Activated naive CD8-positive, alpha-beta T cell treated with anti-CD3 and anti-CD28 coated beads, Interleukin-2, amount 10 ng/mL, durations not matched to agents 7 days and 5 days (primary cell): ENCODE data around the gene KIF13A. TPM values are rescaled to one million over a fixed set of nuclear protein-coding genes. Genes with fewer than 3 reads are reported as not detected.
"Not testable (repeated sequence)": the region's sequence is repeated elsewhere in the genome, so short reads cannot be mapped to it uniquely, and the experiment has no call there.

Source experiments
- ATAC-seq: fragments of 150-1000 bp; cut with Tn5 transposase; one replicate; pipeline ENCODE4 v1.10.0; 2021; ENCODE audit warnings: low read depth, moderate library complexity
- POLR2A ChIA-PET: fragments of 350-600 bp; sonication (Branson Sonifier 250); formaldehyde crosslinking; loops from one replicate; lab custom pipeline; 2021; ENCODE audit warnings: antibody characterized with exemption; lab: Charles Lee
- DNase-seq: peaks from one replicate; pipeline ENCODE4 v3.0.0; 2021
- H3K27ac Mint-ChIP-seq: one replicate; pipeline ENCODE4 v1.8.0; 2022; ENCODE audit warnings: mild to moderate bottlenecking, mixed read lengths
- H3K27me3 Mint-ChIP-seq: one replicate; pipeline ENCODE4 v1.8.0; 2022; ENCODE audit warnings: mild to moderate bottlenecking, moderate library complexity, mixed read lengths
- H3K36me3 Mint-ChIP-seq: one replicate; pipeline ENCODE4 v1.8.0; 2021; ENCODE audit warnings: mild to moderate bottlenecking, mixed read lengths
- H3K4me1 Mint-ChIP-seq: one replicate; pipeline ENCODE4 v1.8.0; 2021; ENCODE audit warnings: mixed read lengths
- H3K4me3 Mint-ChIP-seq: one replicate; pipeline ENCODE4 v1.8.0; 2022; ENCODE audit warnings: mild to moderate bottlenecking, moderate library complexity, mixed read lengths
- H3K9me3 Mint-ChIP-seq: one replicate; pipeline ENCODE4 v1.8.0; 2021; ENCODE audit warnings: mixed read lengths
- total RNA-seq, 2 experiments: library from RNA; stranded (reverse); gene quantifications; one replicate each; pipeline ENCODE4 v1.2.3, GENCODE V29; 2021

KIF13A gene
- total RNA-seq, 2 experiments from 2014 or later: 0.30 to 0.54 TPM

- H3K4me3 Mint-ChIP-seq: no peak overlapping the region
- H3K9me3 Mint-ChIP-seq: no peaks in the 10 kb centered on the region
- no peaks in the 10 kb centered on the region for H3K36me3 Mint-ChIP-seq
- no peaks in the 10 kb centered on the region for H3K4me1 Mint-ChIP-seq
- no peak overlapping the region for H3K27ac Mint-ChIP-seq
- no peak for DNase-seq
- peaks cover 24% of the 10 kb centered on the region for H3K27me3 Mint-ChIP-seq
- no peak for ATAC-seq
- POLR2A ChIA-PET: no interaction called here
Observed at GRCh38 chr6:17839513-17840223, 147.8 kb downstream of the KIF13A start.

- POLR2A ChIA-PET: no interaction called here
- ATAC-seq: no peak
Observed at GRCh38 chr6:17836293-17836692, 151.1 kb downstream of the KIF13A start.

GRCh38 chr6:17835784-17836183 lies 151.7 kb downstream of the KIF13A start:
- Mint-ChIP-seq H3K4me3 (no peak overlapping the region), H3K9me3 (no peaks in the 10 kb centered on the region), H3K27ac (no peak overlapping the region), H3K27me3 (peaks cover 14% of the 10 kb centered on the region), H3K36me3 (no peaks in the 10 kb centered on the region), H3K4me1 (no peaks in the 10 kb centered on the region)
- no peak for DNase-seq
- POLR2A ChIA-PET: no interaction called here
- no peak for ATAC-seq

More at GRCh38 chr6:17836293-17836692, 151.1 kb downstream of the KIF13A start:
- DNase-seq: no peak
- Mint-ChIP-seq H3K36me3 (no peaks in the 10 kb centered on the region), H3K9me3 (no peaks in the 10 kb centered on the region), H3K4me3 (no peak overlapping the region), H3K27ac (no peak overlapping the region), H3K4me1 (no peaks in the 10 kb centered on the region), H3K27me3 (peaks cover 14% of the 10 kb centered on the region)

GRCh38 chr6:17831135-17831534 lies 156.3 kb downstream of the KIF13A start:
- no peaks in the 10 kb centered on the region for H3K36me3 Mint-ChIP-seq
- DNase-seq (no peak), ATAC-seq (no peak)
- H3K27ac Mint-ChIP-seq: no peak overlapping the region
- POLR2A ChIA-PET: interaction anchor here (0.6 kb wide), 1 partner anchor 202 kb away, joined by 4 read pairs; no protein-coding TSS in a partner anchor
- peaks cover 9% of the 10 kb centered on the region for H3K27me3 Mint-ChIP-seq
- no peaks in the 10 kb centered on the region for H3K9me3 Mint-ChIP-seq
- no peaks in the 10 kb centered on the region for H3K4me1 Mint-ChIP-seq
- no peak overlapping the region for H3K4me3 Mint-ChIP-seq

GRCh38 chr6:17829905-17830304 lies 157.5 kb downstream of the KIF13A start:
- Mint-ChIP-seq H3K36me3 (no peaks in the 10 kb centered on the region), H3K9me3 (no peaks in the 10 kb centered on the region)
- POLR2A ChIA-PET: no interaction called here

GRCh38 chr6:17828149-17828548 lies 159.3 kb downstream of the KIF13A start:
- no peaks in the 10 kb centered on the region for H3K9me3 Mint-ChIP-seq
- POLR2A ChIA-PET: interaction anchor here (0.6 kb wide), 1 partner anchor 314 kb away, joined by 3 read pairs; no protein-coding TSS in a partner anchor
- no peak overlapping the region for H3K27ac Mint-ChIP-seq
- no peak for ATAC-seq
- H3K27me3 Mint-ChIP-seq: peaks cover 11% of the 10 kb centered on the region
- DNase-seq: no peak
- H3K36me3 Mint-ChIP-seq: no peaks in the 10 kb centered on the region
- no peak overlapping the region for H3K4me3 Mint-ChIP-seq
- no peaks in the 10 kb centered on the region for H3K4me1 Mint-ChIP-seq

More at GRCh38 chr6:17829905-17830304, 157.5 kb downstream of the KIF13A start:
- ATAC-seq: no peak
- Mint-ChIP-seq H3K27ac (no peak overlapping the region), H3K4me1 (no peaks in the 10 kb centered on the region), H3K4me3 (no peak overlapping the region), H3K27me3 (peaks cover 9% of the 10 kb centered on the region)
- no peak for DNase-seq

- no peak overlapping the region for H3K4me3 Mint-ChIP-seq
- no peak overlapping the region for H3K27ac Mint-ChIP-seq
- DNase-seq: no peak
- ATAC-seq: no peak
- POLR2A ChIA-PET: no interaction called here
- H3K9me3 Mint-ChIP-seq: no peaks in the 10 kb centered on the region
- H3K36me3 Mint-ChIP-seq: no peaks in the 10 kb centered on the region
- H3K27me3 Mint-ChIP-seq: peaks cover 5% of the 10 kb centered on the region
- H3K4me1 Mint-ChIP-seq: no peaks in the 10 kb centered on the region
Observed at GRCh38 chr6:17826301-17826700, 161.1 kb downstream of the KIF13A start.

- POLR2A ChIA-PET: no interaction called here
- no peaks in the 10 kb centered on the region for H3K4me1 Mint-ChIP-seq
- H3K36me3 Mint-ChIP-seq: no peaks in the 10 kb centered on the region
- peaks cover 4% of the 10 kb centered on the region for H3K27me3 Mint-ChIP-seq
- H3K9me3 Mint-ChIP-seq: no peaks in the 10 kb centered on the region
- DNase-seq (no peak), ATAC-seq (no peak)
- H3K4me3 Mint-ChIP-seq: no peak overlapping the region
- H3K27ac Mint-ChIP-seq: no peak overlapping the region
Observed at GRCh38 chr6:17820055-17820454, 167.4 kb downstream of the KIF13A start.

GRCh38 chr6:17817763-17818162 lies 169.7 kb downstream of the KIF13A start:
- Mint-ChIP-seq H3K27me3 (peaks cover 2% of the 10 kb centered on the region), H3K27ac (no peak overlapping the region), H3K9me3 (no peaks in the 10 kb centered on the region), H3K36me3 (no peaks in the 10 kb centered on the region), H3K4me1 (no peaks in the 10 kb centered on the region), H3K4me3 (no peak overlapping the region)
- DNase-seq: no peak
- POLR2A ChIA-PET: interaction anchor here (0.7 kb wide), 1 partner anchor 244 kb away, joined by 3 read pairs; no protein-coding TSS in a partner anchor
- ATAC-seq: no peak

GRCh38 chr6:17816921-17817611 lies 170.4 kb downstream of the KIF13A start:
- ATAC-seq: no peak
- no peaks in the 10 kb centered on the region for H3K4me1 Mint-ChIP-seq
- POLR2A ChIA-PET: no interaction called here
- no peaks in the 10 kb centered on the region for H3K36me3 Mint-ChIP-seq
- peaks cover 2% of the 10 kb centered on the region for H3K27me3 Mint-ChIP-seq
- no peaks in the 10 kb centered on the region for H3K9me3 Mint-ChIP-seq
- no peak overlapping the region for H3K27ac Mint-ChIP-seq
- no peak overlapping the region for H3K4me3 Mint-ChIP-seq
- DNase-seq: no peak

GRCh38 chr6:17813542-17813941 lies 173.9 kb downstream of the KIF13A start:
- Mint-ChIP-seq H3K36me3 (no peaks in the 10 kb centered on the region), H3K27me3 (peaks cover 15% of the 10 kb centered on the region), H3K4me1 (no peaks in the 10 kb centered on the region), H3K9me3 (no peaks in the 10 kb centered on the region), H3K4me3 (no peak overlapping the region), H3K27ac (no peak overlapping the region)
- DNase-seq (no peak), ATAC-seq (no peak)
- POLR2A ChIA-PET: no interaction called here

GRCh38 chr6:17812311-17812710 lies 175.1 kb downstream of the KIF13A start:
- H3K36me3 Mint-ChIP-seq: no peaks in the 10 kb centered on the region
- no peaks in the 10 kb centered on the region for H3K9me3 Mint-ChIP-seq
- no peak for ATAC-seq
- H3K27ac Mint-ChIP-seq: no peak overlapping the region
- H3K4me1 Mint-ChIP-seq: no peaks in the 10 kb centered on the region
- no peak overlapping the region for H3K4me3 Mint-ChIP-seq
- DNase-seq: no peak
- POLR2A ChIA-PET: no interaction called here
- peaks cover 20% of the 10 kb centered on the region for H3K27me3 Mint-ChIP-seq

- no peak overlapping the region for H3K4me3 Mint-ChIP-seq
Observed at GRCh38 chr6:17808609-17809008, 178.8 kb downstream of the KIF13A start.

GRCh38 chr6:17807431-17807830 lies 180.0 kb downstream of the KIF13A start:
- DNase-seq, H3K9me3 Mint-ChIP-seq, H3K27ac Mint-ChIP-seq, H3K4me3 Mint-ChIP-seq, ATAC-seq, H3K4me1 Mint-ChIP-seq, H3K36me3 Mint-ChIP-seq, POLR2A ChIA-PET: not testable (repeated sequence)
- H3K27me3 Mint-ChIP-seq: peaks cover 26% of the 10 kb centered on the region

More at GRCh38 chr6:17808609-17809008, 178.8 kb downstream of the KIF13A start:
- Mint-ChIP-seq H3K27ac (no peak overlapping the region), H3K27me3 (peaks cover 22% of the 10 kb centered on the region), H3K36me3 (no peaks in the 10 kb centered on the region), H3K9me3 (no peaks in the 10 kb centered on the region), H3K4me1 (peaks cover 3% of the 10 kb centered on the region)
- ATAC-seq (no peak), DNase-seq (no peak)
- POLR2A ChIA-PET: no interaction called here
